Measurements from ENCODE around the gene PPARD. TPM values are rescaled to one million over a fixed set of nuclear protein-coding genes. Genes with fewer than 3 reads are reported as not detected.
"Not testable (repeated sequence)": the region's sequence is repeated elsewhere in the genome, so short reads cannot be mapped to it uniquely, and the experiment has no call there.

PPARD gene
- total and polyA plus RNA-seq, 12 donors, result 12.9 to 21.0 (median 13.9) TPM

DNA sequence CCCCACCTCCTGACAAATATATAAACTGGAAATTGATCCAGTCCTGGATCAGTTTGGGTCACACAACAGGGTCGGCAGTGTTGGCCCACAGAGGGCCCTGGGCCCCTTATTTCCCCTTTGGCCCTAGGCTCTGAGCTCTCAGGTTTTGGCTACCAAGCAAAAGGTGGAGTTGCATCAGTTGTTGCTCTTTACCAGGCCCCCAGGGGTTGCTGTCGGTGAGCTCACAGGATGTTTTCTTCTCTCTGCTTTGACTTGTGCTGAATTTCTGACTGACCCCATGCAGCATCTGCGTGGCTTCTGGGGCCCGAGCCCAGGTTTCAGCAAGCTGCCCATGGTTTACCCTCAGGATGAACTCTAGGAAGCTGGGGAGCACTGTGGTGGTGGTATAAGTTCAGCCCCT, 44.6 kb downstream of the PPARD start:
- Histone ChIP-seq H3K4me3 (no peak overlapping the region), H3K36me3 (no peaks in the 10 kb centered on the region), H3K9me3 (no peaks in the 10 kb centered on the region), H3K27me3 (no peaks in the 10 kb centered on the region), H3K4me1 (peaks cover 5 to 22% (median 14%) of the 10 kb centered on the region in 9 donors), H3K27ac (no peak overlapping the region)
- DNase-seq (no peak), ATAC-seq (no peak)
- intact Hi-C loops (cut with DNase I), result no loop called here
- 83 to 84% methylated on average over 4 of the region's 4 CpGs for WGBS, 2 donors
- TF ChIP-seq, protein P1, sequence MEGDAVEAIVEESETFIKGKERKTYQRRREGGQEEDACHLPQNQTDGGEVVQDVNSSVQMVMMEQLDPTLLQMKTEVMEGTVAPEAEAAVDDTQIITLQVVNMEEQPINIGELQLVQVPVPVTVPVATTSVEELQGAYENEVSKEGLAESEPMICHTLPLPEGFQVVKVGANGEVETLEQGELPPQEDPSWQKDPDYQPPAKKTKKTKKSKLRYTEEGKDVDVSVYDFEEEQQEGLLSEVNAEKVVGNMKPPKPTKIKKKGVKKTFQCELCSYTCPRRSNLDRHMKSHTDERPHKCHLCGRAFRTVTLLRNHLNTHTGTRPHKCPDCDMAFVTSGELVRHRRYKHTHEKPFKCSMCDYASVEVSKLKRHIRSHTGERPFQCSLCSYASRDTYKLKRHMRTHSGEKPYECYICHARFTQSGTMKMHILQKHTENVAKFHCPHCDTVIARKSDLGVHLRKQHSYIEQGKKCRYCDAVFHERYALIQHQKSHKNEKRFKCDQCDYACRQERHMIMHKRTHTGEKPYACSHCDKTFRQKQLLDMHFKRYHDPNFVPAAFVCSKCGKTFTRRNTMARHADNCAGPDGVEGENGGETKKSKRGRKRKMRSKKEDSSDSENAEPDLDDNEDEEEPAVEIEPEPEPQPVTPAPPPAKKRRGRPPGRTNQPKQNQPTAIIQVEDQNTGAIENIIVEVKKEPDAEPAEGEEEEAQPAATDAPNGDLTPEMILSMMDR (IDR thresholded peaks at IDR 0.05), result no peak

DNA sequence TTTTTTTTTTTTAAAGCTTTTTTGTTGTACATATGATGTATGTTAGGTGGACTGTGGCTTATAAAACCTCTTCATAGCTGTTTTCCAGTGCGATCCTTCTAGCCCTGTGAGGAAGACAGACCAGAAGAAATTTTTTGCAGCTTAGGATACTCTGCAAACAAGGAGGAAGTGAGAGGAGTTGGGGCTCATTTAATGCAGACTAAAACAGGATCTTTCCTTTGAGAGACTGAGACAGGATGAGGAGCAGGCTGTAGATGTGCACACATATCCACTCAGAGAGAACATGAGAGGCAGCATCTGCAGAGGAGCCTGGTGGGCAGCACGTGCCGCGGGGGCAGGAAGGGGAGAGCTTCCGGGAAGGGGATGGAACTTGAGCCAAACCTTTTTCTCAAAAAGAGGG, 45.7 kb downstream of the PPARD start:
- Histone ChIP-seq H3K27me3 (no peaks in the 10 kb centered on the region), H3K4me3 (no peak overlapping the region), H3K4me1 (peaks cover 5 to 30% (median 18%) of the 10 kb centered on the region in 9 donors), H3K9me3 (no peaks in the 10 kb centered on the region), H3K27ac (no peak overlapping the region), H3K36me3 (no peaks in the 10 kb centered on the region)
- intact Hi-C loops (cut with DNase I), result no loop called here
- TF ChIP-seq, protein P1 (IDR thresholded peaks at IDR 0.05), result no peak
- DNase-seq, result no peak
- 72 to 74% methylated on average over 5 of the region's 5 CpGs for WGBS, 2 donors
- ATAC-seq, result peak in 1 of 8 donors; percentile 19

DNA sequence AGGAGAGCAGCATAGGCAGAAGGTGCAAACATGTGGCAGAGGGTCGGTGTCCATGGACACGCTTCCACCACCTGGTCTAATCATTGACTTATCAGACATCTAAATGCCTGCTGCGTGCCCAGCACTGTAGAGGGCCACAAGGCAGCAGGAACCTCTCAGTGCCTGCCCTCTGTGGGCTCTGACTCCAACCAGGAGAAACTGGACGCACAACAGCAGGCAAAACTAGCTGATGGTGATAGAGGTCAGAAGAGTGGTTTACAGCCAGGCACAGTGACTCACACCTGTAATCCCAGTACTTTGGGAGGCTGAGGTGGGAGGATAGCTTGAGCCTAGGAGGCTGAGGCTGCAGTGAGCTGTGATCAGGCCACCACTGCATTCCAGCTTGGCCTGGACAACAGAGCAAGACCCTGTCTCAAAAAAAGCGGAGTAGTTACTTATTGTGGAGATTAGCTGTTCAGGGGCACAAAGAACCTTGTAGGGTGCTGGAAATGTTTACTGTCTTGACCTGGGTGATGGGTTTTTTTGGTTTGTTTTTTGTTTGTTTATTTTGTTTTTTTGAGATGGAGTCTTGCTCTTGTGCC, 46.5 kb downstream of the PPARD start:
- 98 to 99% methylated on average over 5 of the region's 5 CpGs for WGBS, 2 donors
- Histone ChIP-seq H3K36me3 (no peaks in the 10 kb centered on the region), H3K4me3 (no peak overlapping the region), H3K9me3 (no peaks in the 10 kb centered on the region), H3K4me1 (peaks cover 5 to 36% (median 18%) of the 10 kb centered on the region in 9 donors), H3K27ac (no peak overlapping the region), H3K27me3 (no peaks in the 10 kb centered on the region)
- intact Hi-C loops (cut with DNase I), result no loop called here
- ATAC-seq, result no peak
- TF ChIP-seq, protein P1 (IDR thresholded peaks at IDR 0.05), result no peak
- no peak for DNase-seq

DNA sequence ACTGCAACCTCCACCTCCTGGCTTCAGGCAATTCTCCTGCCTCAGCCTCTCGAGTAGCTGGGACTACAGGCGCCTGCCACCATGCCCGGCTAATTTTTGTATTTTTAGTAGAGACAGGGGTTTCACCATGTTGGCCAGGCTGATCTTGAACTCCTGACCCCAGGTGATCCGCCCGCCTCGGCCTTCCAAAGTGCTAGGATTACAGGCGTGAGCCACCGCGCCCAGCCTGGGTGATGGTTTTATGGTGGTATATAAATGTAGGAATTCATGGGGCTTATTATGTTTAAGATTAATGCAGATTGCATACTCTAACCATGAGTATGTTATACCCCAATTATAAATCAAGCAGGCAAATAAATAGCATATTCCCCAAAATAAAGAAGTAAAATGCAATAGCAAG, 47.0 kb downstream of the PPARD start:
- H3K27ac ChIP-seq; DNase-seq; H3K9me3 ChIP-seq; H3K27me3 ChIP-seq; H3K36me3 ChIP-seq; intact Hi-C loops (cut with DNase I); ATAC-seq; H3K4me3 ChIP-seq: not testable (repeated sequence)
- peaks cover 5 to 36% (median 18%) of the 10 kb centered on the region in 9 donors for H3K4me1 ChIP-seq
- WGBS, 2 donors, result 94 to 96% methylated on average over 9 of the region's 9 CpGs

DNA sequence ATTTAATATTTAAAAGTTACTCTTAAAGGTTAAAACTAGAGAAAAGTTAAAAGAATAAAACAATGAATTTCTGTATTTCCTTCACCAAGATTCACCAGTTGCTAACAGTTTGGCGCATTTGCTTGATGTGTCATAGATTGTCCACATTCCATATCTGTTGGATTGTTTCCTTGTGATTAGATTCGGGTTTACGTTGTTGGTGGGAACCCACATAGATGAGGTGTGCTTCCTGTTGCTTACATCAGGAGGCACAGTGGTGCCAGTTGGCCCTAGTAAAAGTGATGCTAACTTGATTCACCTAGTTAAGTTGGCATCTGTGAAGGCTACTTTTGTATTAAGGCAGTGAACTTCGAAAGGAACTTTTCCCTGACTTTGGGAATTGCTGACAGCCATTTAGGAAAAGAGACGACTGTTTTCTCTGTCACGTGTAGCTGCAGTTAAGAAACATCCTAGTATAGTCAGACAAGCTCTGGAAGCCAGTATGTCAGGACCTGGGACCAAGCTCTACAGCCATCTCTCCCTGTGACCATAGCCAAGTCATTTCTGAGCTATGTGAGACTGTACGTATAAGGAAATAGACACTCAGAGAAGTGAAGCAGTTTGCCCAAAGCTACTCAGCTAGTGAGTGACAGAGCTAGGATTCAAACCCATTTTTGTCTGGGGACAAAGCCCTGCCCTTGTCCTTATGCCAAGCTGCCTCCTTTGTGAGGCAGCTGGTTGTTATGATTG, 49.0 kb downstream of the PPARD start:
- TF ChIP-seq, protein P1 (IDR thresholded peaks at IDR 0.05), result no peak
- ATAC-seq (no peak), DNase-seq (no peak)
- intact Hi-C loops (cut with DNase I), result no loop called here
- Histone ChIP-seq H3K36me3 (no peaks in the 10 kb centered on the region), H3K27ac (no peak overlapping the region), H3K9me3 (no peaks in the 10 kb centered on the region), H3K4me1 (peaks cover 0 to 26% (median 16%) of the 10 kb centered on the region in 9 donors), H3K4me3 (no peak overlapping the region), H3K27me3 (no peaks in the 10 kb centered on the region)
- WGBS, 2 donors, result 74 to 75% methylated on average over 7 of the region's 7 CpGs
